ENCODE results near the gene REC8.
A peak's percentile ranks its signal among the peaks of the same experiment; 100 is the strongest.

Gene REC8

DNA sequence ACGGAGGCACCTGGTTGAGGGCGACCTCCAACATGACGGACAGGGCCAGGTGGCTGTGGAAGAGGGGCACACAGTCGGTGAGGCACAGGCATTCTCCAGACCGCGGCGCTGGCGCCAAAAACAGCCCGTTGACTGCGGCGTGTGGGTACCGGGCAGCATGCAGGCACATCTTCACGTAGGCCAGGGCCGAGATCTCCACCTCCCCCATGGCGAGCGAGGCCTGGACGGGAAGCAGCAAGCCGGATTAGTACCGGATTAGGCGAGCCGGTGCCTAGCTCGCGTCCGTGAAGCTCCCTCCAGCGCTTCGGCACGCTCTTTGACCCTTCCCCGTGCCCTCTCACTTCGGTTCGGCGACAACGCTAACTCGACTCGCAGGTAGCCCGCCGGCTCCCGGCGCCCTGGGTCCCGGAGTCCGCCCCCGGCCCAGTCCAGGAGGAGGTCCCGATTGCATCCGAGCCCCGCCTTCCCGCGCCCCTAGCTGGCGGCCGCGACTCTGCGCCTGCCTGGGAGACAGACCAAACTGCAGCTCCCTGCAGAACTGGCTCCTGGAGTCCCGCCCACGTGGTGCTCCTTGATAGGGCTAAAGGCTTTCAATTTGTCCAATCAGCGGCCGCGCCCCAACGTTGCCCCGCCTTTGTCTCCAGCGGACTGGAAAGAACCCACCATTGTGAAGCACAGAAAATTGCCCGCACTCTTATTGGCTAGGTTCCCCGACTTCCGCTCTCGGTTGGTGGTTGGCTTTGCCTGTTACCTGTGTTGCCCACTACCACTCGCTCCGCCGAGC, 30.6 kb upstream of the REC8 start, which contains the start of gene EMC9:
Gene EMC9, minus strand, starts transcription at position 495 of the 784 bp plus-strand sequence. Its CDS starts 287 bp downstream, at position 208.
- Histone ChIP-seq H3K9ac (ENCODE audit: low read depth, low read length) (peak within 1 kb of the TSS; percentile 88), H3K27me3 (ENCODE audit: control insufficient read depth, insufficient read depth, low read length) (no peaks in the 10 kb centered on the region), H3K9me3 (replicated peaks; ENCODE audit: low read length) (no peaks in the 10 kb centered on the region), H3K4me3 (ENCODE audit: low read length) (peak within 1 kb of the TSS; percentile 86), H3K4me1 (ENCODE audit: control insufficient read depth, insufficient read depth, low read length) (peaks cover 41% of the 10 kb centered on the region), H3K36me3 (ENCODE audit: insufficient read depth, low read length) (peaks cover 33% of the 10 kb centered on the region), H3K4me2 (ENCODE audit: low read length) (peak within 1 kb of the TSS; percentile 87)

DNA sequence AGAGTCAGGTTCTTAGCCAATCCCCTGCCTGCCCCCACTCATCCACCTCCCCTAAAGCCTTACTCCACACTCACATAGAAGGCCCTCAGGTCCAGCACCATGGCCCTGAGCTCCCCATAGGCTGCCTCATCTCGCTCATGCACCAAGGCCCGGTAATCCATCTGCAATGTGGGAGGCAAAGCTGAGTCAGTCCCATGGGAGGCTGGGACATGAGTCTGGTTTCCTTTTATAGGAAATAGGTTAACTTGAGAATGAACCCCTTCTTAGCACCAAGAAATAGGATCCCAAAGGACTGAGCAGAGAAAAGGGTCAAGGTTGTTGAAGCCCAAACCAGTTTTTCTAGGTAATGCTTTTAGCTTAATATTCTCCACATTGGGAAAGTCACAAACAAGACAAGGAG, 28.4 kb upstream of the REC8 start:
- Histone ChIP-seq H3K9ac (ENCODE audit: low read depth, low read length) (no peak overlapping the region), H3K9me3 (replicated peaks; ENCODE audit: low read length) (no peaks in the 10 kb centered on the region), H3K4me2 (ENCODE audit: low read length) (peak overlapping the region; percentile 9), H3K4me1 (ENCODE audit: control insufficient read depth, insufficient read depth, low read length) (peaks cover 38% of the 10 kb centered on the region), H3K4me3 (ENCODE audit: low read length) (no peak overlapping the region), H3K27me3 (ENCODE audit: control insufficient read depth, insufficient read depth, low read length) (no peaks in the 10 kb centered on the region), H3K36me3 (ENCODE audit: insufficient read depth, low read length) (peaks cover 20% of the 10 kb centered on the region)

DNA sequence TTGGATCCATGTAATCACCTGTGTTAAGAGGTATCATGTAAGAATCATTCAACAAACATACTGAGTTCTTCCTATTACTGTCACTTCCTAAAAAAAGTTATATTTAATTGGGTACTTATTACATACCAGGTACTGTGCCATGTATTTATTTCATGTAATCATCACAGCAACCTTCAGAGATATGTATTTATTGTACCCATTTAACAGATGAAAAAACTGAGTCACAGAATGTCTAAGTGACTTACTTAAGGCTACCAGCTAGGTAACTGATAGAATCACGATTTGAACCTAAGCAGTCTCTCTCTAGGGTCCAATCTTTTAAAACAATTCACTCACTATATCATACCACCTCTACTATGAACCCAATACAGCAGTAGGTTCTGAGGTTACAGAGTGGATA, 27.4 kb upstream of the REC8 start:
- H3K27me3 ChIP-seq (ENCODE audit: control insufficient read depth, insufficient read depth, low read length), result no peaks in the 10 kb centered on the region
- H3K4me1 ChIP-seq (ENCODE audit: control insufficient read depth, insufficient read depth, low read length), result peaks cover 38% of the 10 kb centered on the region
- no peak overlapping the region for H3K4me3 ChIP-seq (ENCODE audit: low read length)
- H3K4me2 ChIP-seq (ENCODE audit: low read length), result no peak overlapping the region
- H3K36me3 ChIP-seq (ENCODE audit: insufficient read depth, low read length), result peaks cover 15% of the 10 kb centered on the region
- H3K9me3 ChIP-seq (replicated peaks; ENCODE audit: low read length), result no peaks in the 10 kb centered on the region
- no peak overlapping the region for H3K9ac ChIP-seq (ENCODE audit: low read depth, low read length)

DNA sequence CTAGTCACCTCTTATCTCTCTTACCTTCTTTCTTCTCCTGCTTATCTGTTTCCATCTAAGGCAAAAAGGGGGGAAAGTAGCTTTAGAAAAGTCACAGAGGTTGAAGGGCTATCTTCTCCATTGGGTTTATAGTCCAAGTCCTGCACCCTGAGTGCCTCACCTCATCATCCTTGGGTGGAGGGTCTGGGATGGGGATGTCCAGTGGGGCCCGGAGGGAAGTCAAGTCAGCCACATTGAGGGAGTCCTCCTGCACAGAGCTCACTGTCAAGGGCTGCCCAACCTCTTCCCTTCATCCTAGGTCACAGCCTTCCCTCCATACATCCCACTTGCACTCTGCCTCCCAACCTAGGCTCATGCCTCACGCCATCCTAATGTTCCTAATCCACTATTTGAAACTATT, 26.7 kb upstream of the REC8 start:
- Histone ChIP-seq H3K9me3 (replicated peaks; ENCODE audit: low read length) (no peaks in the 10 kb centered on the region), H3K4me1 (ENCODE audit: control insufficient read depth, insufficient read depth, low read length) (peaks cover 34% of the 10 kb centered on the region), H3K4me2 (ENCODE audit: low read length) (peak overlapping the region; percentile 94), H3K4me3 (ENCODE audit: low read length) (peak overlapping the region; percentile 93), H3K36me3 (ENCODE audit: insufficient read depth, low read length) (peaks cover 18% of the 10 kb centered on the region), H3K27me3 (ENCODE audit: control insufficient read depth, insufficient read depth, low read length) (no peaks in the 10 kb centered on the region), H3K9ac (ENCODE audit: low read depth, low read length) (no peak overlapping the region)

DNA sequence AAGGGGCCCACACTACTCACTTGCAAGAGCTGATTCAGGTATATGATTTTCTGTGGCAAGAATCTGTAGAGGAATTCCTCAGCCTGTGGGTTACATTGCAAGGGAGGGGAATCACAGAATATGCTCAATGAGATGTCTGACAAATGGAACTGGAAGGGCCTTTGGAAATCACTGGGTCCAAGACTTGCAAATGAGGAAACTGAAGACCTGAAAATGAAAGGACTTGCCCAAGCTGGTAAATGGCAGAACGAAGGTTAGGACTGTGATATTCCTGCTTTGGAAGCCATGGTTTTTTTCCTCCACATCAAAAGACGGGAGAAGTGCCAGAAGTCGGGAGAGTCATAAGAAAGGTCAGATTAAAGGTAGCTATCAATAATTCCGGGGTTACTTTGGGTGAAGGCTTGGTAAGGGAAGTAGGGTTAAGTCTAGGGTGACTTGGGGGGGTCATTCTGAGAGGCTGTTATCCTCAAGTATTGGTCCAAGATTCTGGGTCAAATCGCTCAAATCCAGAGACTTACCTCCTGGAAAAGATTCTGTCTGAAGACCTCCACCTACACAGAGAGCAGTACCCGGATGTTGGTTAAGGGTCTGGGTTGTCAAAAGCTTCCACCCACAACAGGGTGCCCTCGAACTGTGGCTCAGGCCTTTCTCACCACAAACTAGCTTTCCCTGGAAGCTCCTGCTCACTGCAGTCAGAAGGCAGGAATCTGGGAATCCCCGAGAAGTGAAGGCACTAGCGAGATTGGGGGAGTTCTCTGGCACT, 26.0 kb upstream of the REC8 start:
- H3K4me3 ChIP-seq (ENCODE audit: low read length), result peak overlapping the region; percentile 93
- H3K4me2 ChIP-seq (ENCODE audit: low read length), result peak overlapping the region; percentile 94
- H3K27me3 ChIP-seq (ENCODE audit: control insufficient read depth, insufficient read depth, low read length), result no peaks in the 10 kb centered on the region
- peak overlapping the region; percentile 81 for H3K9ac ChIP-seq (ENCODE audit: low read depth, low read length)
- H3K36me3 ChIP-seq (ENCODE audit: insufficient read depth, low read length), result peaks cover 24% of the 10 kb centered on the region
- peaks cover 34% of the 10 kb centered on the region for H3K4me1 ChIP-seq (ENCODE audit: control insufficient read depth, insufficient read depth, low read length)
- no peaks in the 10 kb centered on the region for H3K9me3 ChIP-seq (replicated peaks; ENCODE audit: low read length)

DNA sequence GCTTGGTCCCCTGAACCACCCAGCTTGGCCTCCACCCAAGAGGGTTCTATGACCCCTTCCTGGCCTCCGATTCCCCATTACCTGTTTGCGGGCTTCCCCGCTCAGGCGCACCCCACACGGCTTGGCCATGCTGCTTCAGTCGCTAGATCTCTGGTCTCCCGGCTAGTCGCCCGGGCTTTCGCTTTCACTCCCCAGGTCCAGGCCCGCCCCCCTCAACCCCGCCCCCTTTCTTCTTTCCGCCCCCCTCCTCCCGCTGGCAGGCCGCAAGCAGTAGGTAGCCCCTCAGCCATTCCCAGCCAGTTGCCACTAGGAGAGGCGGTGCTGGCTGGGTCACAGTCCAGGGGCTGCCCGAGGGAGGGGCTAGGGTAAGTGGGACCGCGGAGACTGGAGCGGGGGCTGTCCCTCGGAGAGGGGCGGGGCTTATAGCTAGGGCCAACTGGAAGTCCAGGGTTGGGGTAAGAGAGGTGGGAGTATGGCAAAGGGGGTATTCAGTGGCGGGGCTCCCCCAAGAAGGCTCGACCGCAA, 25.4 kb upstream of the REC8 start, which contains the start of gene PSME2:
Gene PSME2, minus strand, starts transcription at position 158 of the 525 bp plus-strand sequence. Its CDS starts 29 bp downstream, at position 129.
- Histone ChIP-seq H3K4me1 (ENCODE audit: control insufficient read depth, insufficient read depth, low read length) (peaks cover 34% of the 10 kb centered on the region), H3K4me2 (ENCODE audit: low read length) (peak within 1 kb of the TSS; percentile 95), H3K4me3 (ENCODE audit: low read length) (peak within 1 kb of the TSS; percentile 93), H3K9ac (ENCODE audit: low read depth, low read length) (peak within 1 kb of the TSS; percentile 90), H3K36me3 (ENCODE audit: insufficient read depth, low read length) (peaks cover 30% of the 10 kb centered on the region), H3K9me3 (replicated peaks; ENCODE audit: low read length) (no peaks in the 10 kb centered on the region), H3K27me3 (ENCODE audit: control insufficient read depth, insufficient read depth, low read length) (no peaks in the 10 kb centered on the region)

DNA sequence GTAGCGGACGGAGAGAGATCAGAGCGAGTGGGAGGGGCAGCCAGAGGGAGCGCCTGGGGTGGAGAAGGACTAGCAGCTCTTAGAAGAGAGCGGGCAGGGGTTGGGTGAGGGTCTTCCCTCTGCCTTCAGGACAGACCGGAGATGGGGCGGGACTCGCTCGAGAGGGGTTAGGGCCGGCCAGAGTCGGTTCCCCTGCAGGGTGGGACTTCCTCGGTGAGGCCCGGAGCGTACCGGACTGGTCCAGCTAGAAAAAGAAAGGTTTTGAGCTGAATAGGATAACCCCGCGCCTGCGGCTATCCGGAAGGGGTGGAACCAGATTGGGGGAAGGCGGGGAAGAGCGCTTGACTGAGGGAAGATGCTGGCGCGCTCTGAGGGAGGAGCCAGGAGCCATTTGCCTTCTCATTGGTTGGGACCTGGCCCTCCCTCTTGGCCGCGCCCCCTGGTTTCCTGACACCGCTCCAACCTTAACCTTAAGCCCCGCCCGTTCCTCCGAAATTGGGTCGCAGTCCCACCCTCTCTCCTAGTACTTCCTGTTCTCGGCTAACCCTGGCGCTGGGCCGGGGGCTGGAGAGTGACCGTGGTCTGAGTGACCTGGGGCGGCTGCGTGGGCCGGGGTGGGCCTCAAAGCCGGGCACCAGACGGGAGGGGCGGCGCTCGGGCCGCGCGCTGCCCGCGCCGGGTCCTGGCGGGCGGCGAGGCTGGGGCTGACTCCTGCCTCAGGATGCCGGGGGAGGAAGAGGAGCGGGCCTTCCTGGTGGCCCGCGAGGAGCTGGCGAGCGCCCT, 24.7 kb upstream of the REC8 start, which contains the start of gene RNF31:
Gene RNF31, plus strand, starts transcription at position 521 of the 783 bp plus-strand sequence. Its CDS starts 201 bp downstream, at position 722.
- H3K4me2 ChIP-seq (ENCODE audit: low read length), result peak within 1 kb of the TSS; percentile 95
- no peaks in the 10 kb centered on the region for H3K9me3 ChIP-seq (replicated peaks; ENCODE audit: low read length)
- H3K4me1 ChIP-seq (ENCODE audit: control insufficient read depth, insufficient read depth, low read length), result peaks cover 29% of the 10 kb centered on the region
- peak within 1 kb of the TSS; percentile 93 for H3K4me3 ChIP-seq (ENCODE audit: low read length)
- no peaks in the 10 kb centered on the region for H3K27me3 ChIP-seq (ENCODE audit: control insufficient read depth, insufficient read depth, low read length)
- H3K36me3 ChIP-seq (ENCODE audit: insufficient read depth, low read length), result peaks cover 37% of the 10 kb centered on the region
- H3K9ac ChIP-seq (ENCODE audit: low read depth, low read length), result peak within 1 kb of the TSS; percentile 90

DNA sequence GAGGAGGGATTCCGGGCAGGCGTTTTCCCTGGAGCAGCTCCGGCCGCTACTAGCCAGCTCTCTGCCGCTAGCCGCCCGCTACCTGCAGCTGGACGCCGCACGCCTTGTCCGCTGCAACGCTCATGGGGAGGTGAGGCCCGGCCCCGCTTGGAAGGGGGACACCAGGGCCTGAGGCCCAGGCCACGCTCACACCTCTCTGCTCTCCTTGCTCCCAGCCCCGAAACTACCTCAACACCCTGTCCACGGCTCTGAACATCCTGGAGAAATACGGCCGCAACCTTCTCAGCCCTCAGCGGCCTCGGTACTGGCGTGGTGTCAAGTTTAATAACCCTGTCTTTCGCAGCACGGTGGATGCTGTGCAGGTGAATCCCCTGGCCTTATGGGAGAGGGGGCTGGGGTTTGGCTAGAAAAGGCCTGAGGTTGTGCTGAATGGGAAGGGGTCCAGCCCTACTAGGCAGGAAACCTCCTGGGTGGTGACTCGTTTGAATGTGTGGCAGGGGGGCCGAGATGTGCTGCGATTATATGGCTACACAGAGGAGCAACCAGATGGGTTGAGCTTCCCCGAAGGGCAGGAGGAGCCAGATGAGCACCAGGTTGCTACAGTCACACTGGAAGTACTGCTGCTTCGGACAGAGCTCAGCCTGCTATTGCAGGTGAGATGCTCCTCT, 24.0 kb upstream of the REC8 start:
- Histone ChIP-seq H3K4me2 (ENCODE audit: low read length) (peak overlapping the region; percentile 95), H3K27me3 (ENCODE audit: control insufficient read depth, insufficient read depth, low read length) (no peaks in the 10 kb centered on the region), H3K36me3 (ENCODE audit: insufficient read depth, low read length) (peaks cover 40% of the 10 kb centered on the region), H3K4me1 (ENCODE audit: control insufficient read depth, insufficient read depth, low read length) (peaks cover 29% of the 10 kb centered on the region), H3K4me3 (ENCODE audit: low read length) (peak overlapping the region; percentile 93), H3K9me3 (replicated peaks; ENCODE audit: low read length) (no peaks in the 10 kb centered on the region), H3K9ac (ENCODE audit: low read depth, low read length) (peak overlapping the region; percentile 90)

DNA sequence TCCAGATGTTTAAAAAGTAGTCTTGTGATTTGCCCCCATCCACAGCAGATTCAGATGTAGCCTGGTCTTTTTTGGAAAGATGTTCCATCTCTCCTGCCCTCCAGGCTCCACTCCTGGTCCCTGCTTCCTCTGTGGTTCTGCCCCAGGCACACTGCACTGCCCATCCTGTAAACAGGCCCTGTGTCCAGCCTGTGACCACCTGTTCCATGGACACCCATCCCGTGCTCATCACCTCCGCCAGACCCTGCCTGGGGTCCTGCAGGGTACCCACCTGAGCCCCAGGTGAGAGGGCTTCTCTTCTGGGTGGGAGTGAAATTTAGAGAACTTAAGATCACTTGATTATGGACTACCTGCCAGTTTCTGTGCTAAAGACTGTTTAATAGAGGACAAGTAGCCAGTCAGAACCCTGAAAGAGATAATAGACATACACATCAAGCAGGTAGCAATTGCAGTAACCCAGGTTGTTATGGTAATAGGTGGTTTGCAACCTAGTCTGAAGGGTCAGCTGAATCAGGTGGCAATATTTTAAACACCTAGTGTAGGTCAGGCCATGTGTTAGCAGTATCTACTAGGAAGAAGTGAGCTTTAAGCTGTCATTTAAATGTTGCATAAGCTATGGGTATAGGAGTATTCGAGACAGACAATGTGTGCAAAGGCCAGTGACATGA, 22.4 kb upstream of the REC8 start:
- Histone ChIP-seq H3K4me3 (ENCODE audit: low read length) (no peak overlapping the region), H3K27me3 (ENCODE audit: control insufficient read depth, insufficient read depth, low read length) (no peaks in the 10 kb centered on the region), H3K36me3 (ENCODE audit: insufficient read depth, low read length) (peaks cover 34% of the 10 kb centered on the region), H3K4me2 (ENCODE audit: low read length) (no peak overlapping the region), H3K9me3 (replicated peaks; ENCODE audit: low read length) (no peaks in the 10 kb centered on the region), H3K9ac (ENCODE audit: low read depth, low read length) (no peak overlapping the region), H3K4me1 (ENCODE audit: control insufficient read depth, insufficient read depth, low read length) (peaks cover 18% of the 10 kb centered on the region)

DNA sequence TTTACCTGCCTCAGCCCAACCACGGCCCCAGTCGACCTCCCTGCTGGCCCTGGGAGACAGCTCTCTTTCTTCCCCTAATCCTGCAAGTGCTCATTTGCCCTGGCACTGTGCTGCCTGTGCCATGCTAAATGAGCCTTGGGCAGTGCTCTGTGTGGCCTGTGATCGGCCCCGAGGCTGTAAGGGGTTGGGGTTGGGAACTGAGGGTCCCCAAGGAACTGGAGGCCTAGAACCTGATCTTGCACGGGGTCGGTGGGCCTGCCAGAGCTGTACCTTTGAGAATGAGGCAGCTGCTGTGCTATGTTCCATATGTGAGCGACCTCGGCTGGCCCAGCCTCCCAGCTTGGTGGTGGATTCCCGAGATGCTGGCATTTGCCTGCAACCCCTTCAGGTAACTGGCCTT, 21.8 kb upstream of the REC8 start:
- peaks cover 18% of the 10 kb centered on the region for H3K4me1 ChIP-seq (ENCODE audit: control insufficient read depth, insufficient read depth, low read length)
- no peak overlapping the region for H3K9ac ChIP-seq (ENCODE audit: low read depth, low read length)
- no peaks in the 10 kb centered on the region for H3K27me3 ChIP-seq (ENCODE audit: control insufficient read depth, insufficient read depth, low read length)
- H3K9me3 ChIP-seq (replicated peaks; ENCODE audit: low read length), result no peaks in the 10 kb centered on the region
- H3K4me2 ChIP-seq (ENCODE audit: low read length), result no peak overlapping the region
- H3K4me3 ChIP-seq (ENCODE audit: low read length), result no peak overlapping the region
- peaks cover 39% of the 10 kb centered on the region for H3K36me3 ChIP-seq (ENCODE audit: insufficient read depth, low read length)
